ENCODE measurements around the gene LBX2.
"Not testable (repeated sequence)": the region's sequence is repeated elsewhere in the genome, so short reads cannot be mapped to it uniquely, and the experiment has no call there.

LBX2 gene

DNA sequence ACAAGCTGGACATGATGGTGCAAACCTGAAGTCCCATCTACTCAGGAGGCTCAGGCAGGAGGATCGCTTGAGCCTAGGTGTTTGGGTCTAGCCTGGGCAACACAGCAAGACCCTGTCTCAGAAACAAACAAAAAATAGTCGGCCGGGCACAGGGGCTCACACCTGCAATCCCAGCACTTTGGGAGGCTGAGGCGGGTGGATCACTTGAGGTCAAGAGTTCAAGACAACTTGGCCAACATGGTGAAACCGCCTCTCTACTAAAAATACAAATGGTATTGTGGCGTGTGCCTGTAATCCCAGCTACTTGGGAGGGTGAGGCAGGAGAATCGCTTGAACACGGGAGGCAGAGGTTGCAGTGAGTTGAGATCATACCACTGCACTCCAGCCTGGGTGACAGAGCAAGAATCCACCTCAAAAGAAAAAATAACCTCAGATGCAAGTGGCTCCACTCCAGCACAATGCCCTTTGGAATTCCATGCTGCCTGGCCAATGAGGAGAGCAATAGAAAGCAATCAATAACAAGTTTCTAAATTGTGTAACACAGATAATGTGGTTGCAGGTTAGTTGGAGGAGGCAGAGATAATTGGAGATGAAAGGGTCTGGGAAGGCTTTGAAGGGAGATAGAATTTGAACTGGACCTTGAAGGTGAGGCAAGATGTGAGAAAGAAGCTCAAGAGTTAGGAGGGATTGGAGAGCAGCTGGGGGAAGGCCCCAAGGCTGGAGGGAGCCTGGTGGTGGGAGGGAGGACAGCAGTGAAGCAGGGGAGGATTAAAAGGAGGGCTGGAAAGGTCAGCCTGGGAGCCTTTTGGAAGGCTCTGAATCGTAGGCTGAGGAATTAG is 10.5 kb downstream of the LBX2 start:
- no peak for DNase-seq (ENCODE audit: insufficient read length, low spot score)
- no peak for FAIRE-seq

DNA sequence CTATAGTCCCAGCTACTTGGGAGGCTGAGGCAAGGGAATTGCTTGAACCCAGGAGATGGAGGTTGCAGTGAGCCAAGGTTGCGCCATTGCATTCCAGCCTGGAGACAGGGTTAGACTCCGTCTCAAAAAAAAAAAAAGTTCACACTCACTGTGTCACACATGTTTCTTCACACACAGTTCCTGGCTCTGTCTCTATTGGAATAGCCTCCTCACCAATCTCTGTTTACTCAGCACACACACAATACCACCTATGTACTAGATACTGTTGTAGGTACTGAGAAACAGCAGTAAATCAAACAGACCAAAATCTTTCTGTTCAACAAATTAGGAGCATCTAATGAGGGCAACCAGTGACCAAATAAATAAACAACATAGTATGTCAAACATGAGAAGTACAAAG is 13.3 kb downstream of the LBX2 start:
- FAIRE-seq: no peak
- DNase-seq (ENCODE audit: insufficient read length, low spot score): no peak

DNA sequence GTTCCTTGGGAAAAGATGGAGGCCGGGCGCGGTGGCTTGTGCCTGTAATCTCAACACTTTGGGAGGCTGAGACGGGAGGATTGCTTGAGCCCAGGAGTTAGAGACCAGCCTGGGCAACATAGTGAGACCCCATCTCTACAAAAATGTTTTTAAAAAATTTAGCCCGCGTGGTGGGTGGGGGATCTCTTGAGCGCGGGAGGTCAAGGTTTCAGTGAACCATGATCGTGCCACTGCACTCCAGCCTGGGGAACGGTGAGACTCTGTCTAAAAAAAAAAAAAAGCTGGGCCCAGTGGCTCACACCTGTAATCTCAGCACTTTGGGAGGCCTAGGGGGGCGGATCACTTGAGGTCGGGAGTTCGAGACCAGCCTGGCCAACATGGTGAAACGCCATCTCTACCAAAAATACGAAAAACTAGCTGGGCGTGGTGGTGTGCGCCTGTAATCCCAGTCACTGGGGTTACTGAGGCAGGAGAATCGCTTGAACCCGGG is 15.7 kb downstream of the LBX2 start:
- DNase-seq (ENCODE audit: insufficient read length, low spot score); FAIRE-seq: not testable (repeated sequence)

DNA sequence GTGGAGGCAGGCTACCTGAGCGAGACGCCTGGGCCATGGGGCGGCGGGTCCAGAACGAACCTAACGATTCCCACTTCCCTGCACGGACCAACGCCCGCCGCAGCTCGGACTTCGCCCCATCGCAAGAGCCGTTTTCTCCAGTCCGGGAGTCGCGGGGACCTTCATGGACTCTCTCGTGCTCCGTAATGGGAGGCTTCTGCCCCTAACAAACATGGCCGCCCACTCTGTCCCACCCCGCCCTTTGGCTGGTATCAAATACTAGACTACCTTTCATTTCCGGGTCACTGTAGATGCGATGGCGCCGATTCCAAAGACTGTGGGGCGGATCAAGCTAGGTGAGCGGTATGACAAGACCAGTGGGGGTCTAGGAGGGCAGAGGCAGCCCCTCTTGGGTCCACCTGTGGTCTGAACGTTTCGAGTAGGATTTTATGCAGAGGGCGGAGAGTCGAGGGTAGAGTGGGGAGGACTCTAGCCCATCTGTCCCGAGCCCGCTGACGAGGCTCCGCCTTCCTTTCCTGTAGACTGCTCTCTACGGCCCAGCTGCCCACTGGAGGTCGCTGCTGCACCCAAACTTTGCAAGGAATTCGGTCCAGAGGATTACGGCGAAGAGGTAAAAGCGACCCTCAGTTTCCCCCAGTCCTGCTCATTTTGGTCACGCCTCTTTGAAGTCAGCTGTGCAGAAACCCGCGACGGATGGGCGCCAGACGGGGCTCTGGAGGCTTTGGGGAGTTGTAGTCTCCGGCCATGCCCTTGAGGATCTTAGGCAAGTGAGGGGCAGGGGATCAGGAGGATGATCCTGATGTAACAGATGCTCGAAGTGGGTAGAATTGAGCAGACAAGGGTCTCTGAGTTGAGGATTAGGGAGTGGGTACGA is 16.4 kb downstream of the LBX2 start, which contains the start of the genes CCDC142 and TTC31:
Gene CCDC142 (minus strand): TSS at position 198 of the 874 bp plus-strand sequence. CDS start 161 bp downstream, at position 37.
Gene TTC31 (plus strand): TSS at position 281 of the 874 bp plus-strand sequence. CDS start 15 bp downstream, at position 296.
- FAIRE-seq (peak; percentile 97), DNase-seq (ENCODE audit: insufficient read length, low spot score) (peak; percentile 87)

- no peak for FAIRE-seq
- DNase-seq (ENCODE audit: insufficient read length, low spot score): no peak
These were observed 17.2 kb downstream of the LBX2 start for GRCh38 chr2:74481961-74482800.

GRCh38 chr2:74481431-74481830 is 18.0 kb downstream of the LBX2 start:
- FAIRE-seq (no peak), DNase-seq (ENCODE audit: insufficient read length, low spot score) (no peak)

DNA sequence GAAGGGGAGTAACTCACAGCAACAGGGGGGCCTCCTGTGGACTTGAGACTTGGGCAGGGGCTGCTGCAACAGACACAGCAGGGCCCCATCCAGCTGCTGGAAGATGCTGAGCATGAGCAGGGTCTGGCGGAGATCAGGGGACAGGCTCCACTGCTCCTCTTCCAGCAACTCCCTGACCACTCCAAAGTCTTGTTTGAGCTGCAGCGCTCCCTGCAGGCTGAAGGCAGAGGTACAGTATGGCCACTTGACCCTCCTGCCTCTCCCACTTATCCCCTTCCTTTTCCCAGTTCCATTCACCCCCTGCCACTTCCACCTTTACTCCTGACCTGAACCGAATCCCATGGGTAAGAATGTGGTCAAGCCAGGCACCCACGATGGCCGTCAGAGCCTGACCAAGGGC is 24.5 kb downstream of the LBX2 start:
- no peak for FAIRE-seq
- DNase-seq (ENCODE audit: insufficient read length, low spot score): no peak

DNA sequence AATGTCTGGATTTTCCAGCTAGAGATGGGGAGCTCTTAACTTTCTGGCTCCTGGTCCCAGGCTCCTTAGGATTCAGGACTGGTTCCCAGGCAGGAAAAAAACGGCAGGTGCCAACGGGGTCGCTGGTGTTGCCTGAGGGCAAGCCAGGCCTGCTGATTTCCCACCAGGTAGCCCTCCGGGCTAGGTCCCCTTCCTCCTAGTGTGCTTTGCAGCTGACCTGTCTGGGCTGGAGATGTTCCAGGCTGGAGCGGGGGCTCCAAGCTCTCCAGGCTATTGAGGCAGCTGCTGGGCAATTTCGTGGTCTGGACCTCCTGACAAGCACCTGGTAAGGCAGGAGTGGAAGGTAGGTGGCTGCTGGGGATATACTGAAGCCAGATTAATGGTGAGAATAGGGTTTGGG is 24.9 kb downstream of the LBX2 start:
- DNase-seq (ENCODE audit: insufficient read length, low spot score) (no peak), FAIRE-seq (no peak)

DNA sequence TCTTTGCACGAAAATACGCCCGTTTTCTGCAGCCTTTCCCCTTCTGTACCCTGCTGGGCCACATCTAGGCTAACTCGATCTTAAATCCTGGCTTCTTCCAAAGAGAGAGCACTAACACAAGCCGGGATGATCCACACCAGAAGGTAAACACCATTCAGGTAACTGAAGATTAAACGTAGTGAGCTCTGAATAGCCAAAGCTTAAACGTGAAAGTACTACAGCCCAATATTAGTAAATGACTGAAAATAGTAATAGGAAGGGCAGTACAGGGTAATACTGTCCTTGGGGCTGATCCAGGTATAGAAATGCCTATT is 26.5 kb downstream of the LBX2 start:
- DNase-seq (ENCODE audit: insufficient read length, low spot score): no peak

GRCh38 chr2:74472086-74472944 is 27.1 kb downstream of the LBX2 start, which contains the start of gene MRPL53:
Gene MRPL53, minus strand, starts transcription at chr2:74472680. Its CDS starts 20 bp downstream, at chr2:74472660.
- DNase-seq (ENCODE audit: insufficient read length, low spot score) (peak; percentile 74), FAIRE-seq (peak; percentile 92)

More for the DNA sequence above, 26.5 kb downstream of the LBX2 start:
- peak; percentile 57 for FAIRE-seq

GRCh38 chr2:74471332-74472065 is 27.9 kb downstream of the LBX2 start:
- DNase-seq (ENCODE audit: insufficient read length, low spot score) (no peak), FAIRE-seq (no peak)

- not testable (repeated sequence) for FAIRE-seq; DNase-seq (ENCODE audit: insufficient read length, low spot score)
These were observed 28.7 kb downstream of the LBX2 start for GRCh38 chr2:74470742-74471141.

GRCh38 chr2:74464406-74464805 is 35.0 kb downstream of the LBX2 start:
- DNase-seq (ENCODE audit: insufficient read length, low spot score): no peak
- FAIRE-seq: no peak

GRCh38 chr2:74462786-74463105 is 36.7 kb downstream of the LBX2 start:
- FAIRE-seq (no peak), DNase-seq (ENCODE audit: insufficient read length, low spot score) (no peak)

DNA sequence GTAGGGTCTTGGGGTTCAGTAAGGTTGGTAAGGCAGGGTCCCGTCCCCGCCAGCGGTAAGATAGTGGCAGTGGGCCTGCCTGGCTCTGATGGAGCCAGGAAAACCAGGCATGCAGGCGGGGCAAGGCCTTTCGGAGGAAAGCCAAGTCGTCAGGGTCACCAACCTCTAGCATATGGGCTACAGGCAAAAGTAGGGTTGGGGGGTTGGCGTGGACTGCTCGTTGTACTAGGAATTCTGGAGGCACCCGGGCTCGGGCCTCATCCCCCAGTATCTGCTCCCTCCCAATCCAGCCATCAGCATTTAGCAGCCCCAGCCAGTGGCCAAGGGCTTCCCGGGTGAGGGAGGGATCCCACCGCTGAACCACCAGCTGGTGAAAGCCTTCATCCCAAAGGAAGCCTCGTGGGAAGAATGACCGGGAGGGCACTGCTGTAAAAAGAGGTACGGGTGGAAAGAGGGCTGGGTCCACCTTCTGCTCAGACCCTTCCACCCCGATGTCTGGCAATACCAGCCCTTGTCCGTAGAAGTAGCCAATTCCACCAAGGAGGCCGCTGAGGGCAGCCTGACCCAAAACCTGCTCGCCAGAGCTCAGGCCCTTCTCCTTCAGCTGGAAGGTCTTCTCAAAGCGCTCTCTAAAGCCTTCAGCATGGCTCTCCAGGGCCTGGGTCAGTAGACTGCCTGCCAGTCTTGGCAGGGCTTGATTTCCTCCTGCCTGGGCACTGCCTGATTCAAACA is 37.2 kb downstream of the LBX2 start:
- FAIRE-seq (no peak), DNase-seq (ENCODE audit: insufficient read length, low spot score) (no peak)

GRCh38 chr2:74461187-74462053 is 38.0 kb downstream of the LBX2 start:
- FAIRE-seq (no peak), DNase-seq (ENCODE audit: insufficient read length, low spot score) (no peak)

GRCh38 chr2:74460187-74460586 is 39.2 kb downstream of the LBX2 start:
- DNase-seq (ENCODE audit: insufficient read length, low spot score); FAIRE-seq: not testable (repeated sequence)

All from GM19239 (cell line).